DOHH2 (cell line): ENCODE data around the gene H2AZ2.

Experiments used
- H3F3A ChIP-seq: fragments of 200-600 bp; sonication (generic), shearing (Covaris generic); 2 replicates; pipeline ENCODE4 v1.6.0; 2016; ENCODE audit warnings: antibody characterized with exemption, mild to moderate bottlenecking; ENCODE audit not compliant: control insufficient read depth, insufficient read depth
- H3K27ac ChIP-seq: fragments of 200-600 bp; sonication (generic); 2 replicates; pipeline ENCODE4 v1.5.1; 2014; ENCODE audit warnings: low read depth, mild to moderate bottlenecking, low read length, moderate library complexity
- H3K27me3 ChIP-seq: fragments of 200-600 bp; sonication (generic); 2 replicates; pipeline ENCODE4 v1.6.1; 2014; ENCODE audit warnings: mild to moderate bottlenecking, low read length, mixed read lengths; ENCODE audit not compliant: control insufficient read depth
- H3K36me3 ChIP-seq: fragments of 200-600 bp; sonication (generic); 2 replicates; pipeline ENCODE4 v1.6.1; 2014; ENCODE audit warnings: mild to moderate bottlenecking, low read length, moderate library complexity, mixed read lengths; ENCODE audit not compliant: control insufficient read depth
- H3K4me1 ChIP-seq: fragments of 200-600 bp; sonication (generic); 2 replicates; pipeline ENCODE4 v1.6.1; 2014; ENCODE audit warnings: mild to moderate bottlenecking, low read length, mixed read lengths; ENCODE audit not compliant: control insufficient read depth
- H3K4me2 ChIP-seq: fragments of 200-600 bp; sonication (generic); 2 replicates; pipeline ENCODE4 v1.6.0; 2014; ENCODE audit warnings: mild to moderate bottlenecking, low read length, moderate library complexity
- H3K4me3 ChIP-seq: fragments of 200-600 bp; sonication (generic); 2 replicates; pipeline ENCODE4 v1.5.1; 2014; ENCODE audit warnings: mild to moderate bottlenecking, low read length, mixed read lengths
- H3K79me2 ChIP-seq: fragments of 200-600 bp; sonication (generic); 2 replicates; pipeline ENCODE4 v1.6.1; 2014; ENCODE audit warnings: mild to moderate bottlenecking, low read length, mixed read lengths; ENCODE audit not compliant: control insufficient read depth
- H3K9me2 ChIP-seq: fragments of 200-600 bp; sonication (generic); replicated peaks from 2 replicates; pipeline ENCODE4 v1.6.1; 2014; ENCODE audit warnings: mild to moderate bottlenecking, low read length, mixed read lengths; ENCODE audit not compliant: control insufficient read depth
- H3K9me3 ChIP-seq: fragments of 200-600 bp; sonication (generic); 2 replicates; pipeline ENCODE4 v1.6.1; 2014; ENCODE audit warnings: antibody characterized with exemption, low read length, mixed read lengths; ENCODE audit not compliant: control insufficient read depth, insufficient read depth
- H4K20me1 ChIP-seq: fragments of 200-600 bp; sonication (generic); 2 replicates; pipeline ENCODE4 v1.6.0; 2014; ENCODE audit warnings: low read depth, mild to moderate bottlenecking, antibody characterized with exemption, low read length, moderate library complexity; ENCODE audit not compliant: control insufficient read depth, insufficient read depth
- CTCF ChIP-seq: fragments of 200-600 bp; sonication (generic); IDR thresholded peaks from one replicate; pipeline ENCODE4 v1.5.1; 2014; ENCODE audit warnings: antibody characterized with exemption, mild to moderate bottlenecking, low read depth, low read length; ENCODE audit not compliant: poor library complexity, severe bottlenecking
- EZH2phosphoT487 ChIP-seq: fragments of 200-600 bp; sonication (generic); IDR thresholded peaks from 2 replicates; pipeline ENCODE4 v1.6.1; 2017; ENCODE audit warnings: borderline replicate concordance, mild to moderate bottlenecking, antibody characterized with exemption, low read length, moderate library complexity, mixed read lengths

The H2AZ2 gene

GRCh38 chr7:44801890-44802289 is 46.0 kb downstream of the H2AZ2 start:
- TF ChIP-seq CTCF (no peak), EZH2phosphoT487 (no peak)
- no peak overlapping the region for H3K4me3 ChIP-seq
- peaks cover 81% of the 10 kb centered on the region for H3K36me3 ChIP-seq
- no peaks in the 10 kb centered on the region for H3K9me2 ChIP-seq
- no peaks in the 10 kb centered on the region for H3K27me3 ChIP-seq
- no peak overlapping the region for H3K27ac ChIP-seq
- H3K79me2 ChIP-seq = peaks cover 37% of the 10 kb centered on the region
- H3F3A ChIP-seq = peaks cover 87% of the 10 kb centered on the region
- no peak overlapping the region for H3K4me2 ChIP-seq
- peaks cover 46% of the 10 kb centered on the region for H4K20me1 ChIP-seq
- H3K4me1 ChIP-seq = peaks cover 16% of the 10 kb centered on the region
- H3K9me3 ChIP-seq = no peaks in the 10 kb centered on the region

- Histone ChIP-seq H3F3A (peaks cover 74% of the 10 kb centered on the region), H3K4me3 (no peak overlapping the region), H3K27me3 (no peaks in the 10 kb centered on the region), H4K20me1 (peaks cover 44% of the 10 kb centered on the region), H3K9me2 (no peaks in the 10 kb centered on the region), H3K36me3 (peaks cover 84% of the 10 kb centered on the region), H3K27ac (no peak overlapping the region), H3K4me2 (no peak overlapping the region), H3K9me3 (no peaks in the 10 kb centered on the region), H3K79me2 (peaks cover 55% of the 10 kb centered on the region), H3K4me1 (peaks cover 22% of the 10 kb centered on the region)
- no peak for TF ChIP-seq EZH2phosphoT487
Measured at GRCh38 chr7:44799939-44800338, 47.9 kb downstream of the H2AZ2 start.

- Histone ChIP-seq H3K4me3 (peak overlapping the region; percentile 89), H3K4me1 (peaks cover 22% of the 10 kb centered on the region), H3K9me3 (no peaks in the 10 kb centered on the region), H3K79me2 (peaks cover 58% of the 10 kb centered on the region), H3K27ac (0 out of 2 replicates have a peak overlapping the region, but pooled peaks have one; percentile 3), H3F3A (peaks cover 73% of the 10 kb centered on the region), H3K27me3 (no peaks in the 10 kb centered on the region), H3K4me2 (peak overlapping the region; percentile 95), H4K20me1 (peaks cover 42% of the 10 kb centered on the region), H3K9me2 (no peaks in the 10 kb centered on the region), H3K36me3 (peaks cover 72% of the 10 kb centered on the region)
- TF ChIP-seq EZH2phosphoT487 (no peak), CTCF (no peak)
Measured at GRCh38 chr7:44798649-44799305, 49.1 kb downstream of the H2AZ2 start.
